Activated T-cell treated with anti-CD3 and anti-CD28 coated beads for 1 hour (primary cell): ENCODE results near the gene CMSS1.

ENCODE experiments used
- DNase-seq: peaks from one replicate; pipeline ENCODE4 v3.0.0-alpha.2; 2020; ENCODE audit warnings: low read depth

Gene CMSS1

GRCh38 chr3:99875581-99875928 lies 57.9 kb downstream of the CMSS1 start:
- DNase-seq = no peak

DNA sequence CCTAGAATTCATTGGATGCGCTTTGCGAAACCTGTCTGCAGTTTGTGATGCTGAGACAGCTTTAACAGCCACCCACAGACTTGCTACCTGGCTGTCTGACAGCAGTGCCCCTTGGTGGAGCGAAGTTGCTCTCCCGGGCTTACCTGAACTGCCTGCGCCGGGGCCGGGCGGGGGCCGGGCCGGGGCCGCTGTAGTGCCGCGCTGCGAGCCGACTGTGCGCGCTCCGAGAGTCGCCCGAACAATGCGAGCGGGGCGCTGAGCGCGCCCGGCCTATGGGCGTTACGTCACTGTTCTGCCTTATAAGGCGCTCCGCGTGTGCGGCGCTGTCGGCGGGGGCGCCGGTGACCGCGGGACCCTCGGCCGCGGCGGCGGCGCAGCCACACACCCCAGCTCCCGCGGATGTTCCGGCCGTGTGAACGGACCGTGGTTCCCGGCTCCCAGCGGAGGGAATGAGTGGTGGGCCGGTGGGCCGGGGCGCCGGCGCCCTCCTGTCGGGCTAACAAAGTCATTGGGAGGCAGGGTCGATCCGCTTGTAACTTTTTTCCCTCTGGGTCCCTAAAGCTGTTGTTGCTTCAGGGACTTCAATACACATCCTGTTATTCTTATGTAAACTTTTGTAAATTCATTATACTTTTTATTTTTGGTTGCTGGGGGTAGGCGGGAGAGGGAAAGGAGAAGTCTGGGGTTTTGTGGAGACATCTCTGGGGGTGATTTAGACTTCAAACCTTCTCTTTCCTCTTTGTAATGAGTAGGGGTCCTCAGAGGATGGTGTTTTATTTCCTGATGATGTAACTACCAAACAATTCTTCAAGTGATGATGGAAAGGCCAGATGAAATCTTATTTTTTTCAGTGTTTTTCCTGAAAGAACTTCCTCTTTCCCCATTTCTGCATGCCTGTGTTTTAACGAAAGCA lies 58.5 kb downstream of the CMSS1 start:
- DNase-seq = peak; percentile 46

GRCh38 chr3:99877031-99877579 lies 59.4 kb downstream of the CMSS1 start:
- no peak for DNase-seq

- no peak for DNase-seq
Measured at GRCh38 chr3:99878005-99878404, 60.3 kb downstream of the CMSS1 start.

- no peak for DNase-seq
Measured at GRCh38 chr3:99879275-99879674, 61.6 kb downstream of the CMSS1 start.

GRCh38 chr3:99881121-99881524 lies 63.5 kb downstream of the CMSS1 start:
- no peak for DNase-seq

GRCh38 chr3:99882436-99883137 lies 64.9 kb downstream of the CMSS1 start:
- no peak for DNase-seq

GRCh38 chr3:99883138-99883461 lies 65.4 kb downstream of the CMSS1 start:
- DNase-seq = no peak

GRCh38 chr3:99883693-99884092 lies 66.0 kb downstream of the CMSS1 start:
- no peak for DNase-seq

GRCh38 chr3:99884484-99884883 lies 66.8 kb downstream of the CMSS1 start:
- DNase-seq = no peak

DNA sequence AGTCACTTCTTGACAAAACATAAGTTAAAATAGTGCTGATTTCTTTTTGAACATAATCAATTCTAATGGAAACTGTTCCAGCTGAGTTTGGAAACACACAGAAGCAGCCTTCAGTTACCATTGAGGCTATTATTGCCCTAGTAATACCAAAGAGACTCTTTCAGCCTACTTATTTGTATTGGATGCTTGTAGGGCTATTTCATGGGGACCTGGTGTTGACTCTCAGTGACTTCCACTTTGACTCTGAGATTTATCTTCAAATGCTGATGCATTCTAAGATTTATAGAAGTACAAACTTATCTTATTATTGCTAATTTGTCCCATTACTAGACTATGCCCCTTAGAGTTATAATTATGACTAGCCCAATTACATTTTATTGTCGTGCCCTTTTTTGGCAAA lies 67.4 kb downstream of the CMSS1 start:
- no peak for DNase-seq

DNA sequence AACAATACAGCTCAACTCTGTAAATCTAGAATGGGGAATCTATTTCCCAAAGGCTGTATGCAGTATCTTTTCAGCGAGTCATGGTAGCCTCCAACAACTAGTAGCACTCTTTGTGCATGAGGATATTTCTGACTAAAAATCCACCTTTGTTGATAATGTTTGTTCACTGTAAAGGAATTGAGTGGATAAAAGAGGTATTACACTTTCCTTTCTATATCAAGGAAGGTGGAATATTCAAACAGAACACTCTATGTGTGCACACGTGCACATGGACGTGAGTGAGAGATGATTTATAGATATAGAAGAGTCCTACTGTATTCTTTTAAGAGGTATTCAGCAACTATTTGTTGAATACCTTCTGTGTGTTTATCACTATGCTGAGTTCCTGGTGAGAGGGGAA lies 68.2 kb downstream of the CMSS1 start:
- DNase-seq = no peak

GRCh38 chr3:99891610-99892285 lies 74.1 kb downstream of the CMSS1 start:
- DNase-seq = no peak

DNA sequence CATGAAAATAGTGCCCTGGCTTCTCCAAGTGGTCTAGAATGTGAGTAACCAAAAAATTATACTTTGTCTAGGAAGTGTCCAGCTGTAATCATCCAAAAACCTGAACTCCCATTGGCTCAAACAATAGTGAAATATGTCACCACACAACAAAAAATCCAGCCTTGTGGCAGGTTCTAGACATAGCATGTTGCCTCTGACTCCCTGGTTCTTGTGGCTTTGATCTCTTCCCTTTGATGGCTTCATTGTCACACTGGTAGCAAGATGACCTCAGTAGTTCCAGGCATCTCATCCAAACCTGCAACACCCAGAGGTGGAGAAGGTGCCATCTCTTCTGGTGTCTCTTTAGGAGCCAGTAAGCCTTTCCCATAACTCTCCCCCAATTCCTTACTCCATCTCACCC lies 74.7 kb downstream of the CMSS1 start:
- DNase-seq = no peak

- no peak for DNase-seq
Measured at GRCh38 chr3:99895131-99895696, 77.6 kb downstream of the CMSS1 start.

- no peak for DNase-seq
Measured at GRCh38 chr3:99895703-99896441, 78.2 kb downstream of the CMSS1 start.

DNA sequence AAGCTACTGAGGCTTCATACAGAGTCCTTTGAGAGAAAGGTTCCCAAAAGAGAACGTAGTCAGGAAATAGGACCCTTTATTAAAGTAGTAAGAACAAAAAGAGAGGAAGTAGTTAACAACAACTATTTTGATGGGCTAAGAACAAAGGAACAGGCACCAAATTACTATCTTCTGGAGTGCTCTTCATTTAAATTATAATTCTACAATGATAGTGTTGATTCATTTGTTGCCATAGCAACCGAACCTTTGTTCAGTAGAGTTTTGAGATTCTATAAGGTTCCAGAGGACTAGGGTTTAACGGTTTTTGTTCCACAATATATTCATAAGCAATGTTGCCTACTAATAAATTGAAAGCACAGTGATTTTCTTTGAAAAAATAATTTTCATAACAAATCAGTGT lies 78.8 kb downstream of the CMSS1 start:
- no peak for DNase-seq

- DNase-seq = no peak
Measured at GRCh38 chr3:99899603-99900002, 81.9 kb downstream of the CMSS1 start.

- no peak for DNase-seq
Measured at GRCh38 chr3:99900248-99900647, 82.6 kb downstream of the CMSS1 start.

- no peak for DNase-seq
Measured at GRCh38 chr3:99901200-99901926, 83.7 kb downstream of the CMSS1 start.

- DNase-seq = no peak
Measured at GRCh38 chr3:99902091-99902490, 84.4 kb downstream of the CMSS1 start.
